NOMO-1 treated with dmso at 0.1 percent for 144 hours (cell line): ENCODE measurements around the gene GPR148.
A peak's percentile ranks its signal among the peaks of the same experiment; 100 is the strongest.
"Not testable (repeated sequence)": the region's sequence is repeated elsewhere in the genome, so short reads cannot be mapped to it uniquely, and the experiment has no call there.

Experiments used
- DNase-seq: peaks from one replicate; lab custom pipeline; 2025; ENCODE audit not compliant: unreplicated experiment; lab: John Stamatoyannopoulos, UW

GPR148 gene

GRCh38 chr2:130728549-130729316, at the start of gene GPR148:
TSS of gene GPR148 (plus strand) at chr2:130729070. CDS start at chr2:130729152, 82 bp downstream.
- no peak for DNase-seq

- not testable (repeated sequence) for DNase-seq
Measured at GRCh38 chr2:130692041-130692770, 36.7 kb upstream of the GPR148 start.

GRCh38 chr2:130693474-130693873, 35.4 kb upstream of the GPR148 start:
- not testable (repeated sequence) for DNase-seq

GRCh38 chr2:130703250-130703649, 25.6 kb upstream of the GPR148 start:
- not testable (repeated sequence) for DNase-seq

- not testable (repeated sequence) for DNase-seq
Measured at GRCh38 chr2:130714795-130715194, 14.1 kb upstream of the GPR148 start.

- DNase-seq: no peak
Measured at GRCh38 chr2:130720036-130720435, 8.8 kb upstream of the GPR148 start.

- DNase-seq: no peak
Measured at GRCh38 chr2:130720528-130720927, 8.3 kb upstream of the GPR148 start.

GRCh38 chr2:130724455-130724854, 4.4 kb upstream of the GPR148 start:
- DNase-seq: no peak

GRCh38 chr2:130726614-130727180, 2.2 kb upstream of the GPR148 start:
- DNase-seq: no peak

GRCh38 chr2:130727286-130727924, 1.5 kb upstream of the GPR148 start:
- peak; percentile 48 for DNase-seq

- DNase-seq: no peak
Measured at GRCh38 chr2:130728007-130728454, 839 bp upstream of the GPR148 start.

GRCh38 chr2:130729322-130730299, 741 bp downstream of the GPR148 start:
- DNase-seq: no peak

- not testable (repeated sequence) for DNase-seq
Measured at GRCh38 chr2:130732257-130732656, 3.4 kb downstream of the GPR148 start.

GRCh38 chr2:130735200-130735599, 6.3 kb downstream of the GPR148 start:
- DNase-seq: no peak

- DNase-seq: no peak
Measured at GRCh38 chr2:130736487-130736886, 7.6 kb downstream of the GPR148 start.

GRCh38 chr2:130737592-130737991, 8.7 kb downstream of the GPR148 start:
- no peak for DNase-seq

- no peak for DNase-seq
Measured at GRCh38 chr2:130740671-130741070, 11.8 kb downstream of the GPR148 start.

GRCh38 chr2:130743278-130743677, 14.4 kb downstream of the GPR148 start:
- DNase-seq: no peak

- no peak for DNase-seq
Measured at GRCh38 chr2:130744287-130745117, 15.6 kb downstream of the GPR148 start.
